ENCODE data around the gene ERAP2.
"Not testable (repeated sequence)": the region's sequence is repeated elsewhere in the genome, so short reads cannot be mapped to it uniquely, and the experiment has no call there.

Gene ERAP2

GRCh38 chr5:96901841-96902240 is 25.5 kb downstream of the ERAP2 start:
- no peak for DNase-seq

GRCh38 chr5:96902876-96903275 is 26.6 kb downstream of the ERAP2 start:
- DNase-seq: no peak

GRCh38 chr5:96903300-96903699 is 27.0 kb downstream of the ERAP2 start:
- DNase-seq: no peak

- DNase-seq: no peak
Measured at GRCh38 chr5:96904054-96904931, 28.0 kb downstream of the ERAP2 start.

GRCh38 chr5:96905864-96906263 is 29.6 kb downstream of the ERAP2 start:
- no peak for DNase-seq

- no peak for DNase-seq
Measured at GRCh38 chr5:96909003-96909402, 32.7 kb downstream of the ERAP2 start.

- DNase-seq: no peak
Measured at GRCh38 chr5:96909435-96909834, 33.1 kb downstream of the ERAP2 start.

GRCh38 chr5:96911139-96911538 is 34.8 kb downstream of the ERAP2 start:
- DNase-seq: no peak

GRCh38 chr5:96913233-96913632 is 36.9 kb downstream of the ERAP2 start:
- DNase-seq: no peak

GRCh38 chr5:96919754-96920197 is 43.5 kb downstream of the ERAP2 start:
- no peak for DNase-seq

- no peak for DNase-seq
Measured at GRCh38 chr5:96920744-96921355, 44.5 kb downstream of the ERAP2 start.

- DNase-seq: no peak
Measured at GRCh38 chr5:96922499-96923244, 46.4 kb downstream of the ERAP2 start.

GRCh38 chr5:96924016-96924443 is 47.7 kb downstream of the ERAP2 start:
- no peak for DNase-seq

GRCh38 chr5:96926276-96926675 is 50.0 kb downstream of the ERAP2 start:
- no peak for DNase-seq

- no peak for DNase-seq
Measured at GRCh38 chr5:96927008-96927407, 50.7 kb downstream of the ERAP2 start.

- no peak for DNase-seq
Measured at GRCh38 chr5:96928931-96929708, 52.8 kb downstream of the ERAP2 start.

GRCh38 chr5:96930058-96930457 is 53.8 kb downstream of the ERAP2 start:
- DNase-seq: no peak

- no peak for DNase-seq
Measured at GRCh38 chr5:96930589-96930988, 54.3 kb downstream of the ERAP2 start.

GRCh38 chr5:96931037-96931436 is 54.7 kb downstream of the ERAP2 start:
- DNase-seq: not testable (repeated sequence)

- DNase-seq: no peak
Measured at GRCh38 chr5:96931605-96932004, 55.3 kb downstream of the ERAP2 start.

GRCh38 chr5:96932026-96932425 is 55.7 kb downstream of the ERAP2 start:
- DNase-seq: no peak

All from kidney glomerular epithelial cell (primary cell).